Fibroblast of villous mesenchyme (primary cell): Measurements from ENCODE around the gene TAX1BP1. TPM values are rescaled to one million over a fixed set of nuclear protein-coding genes. Genes with fewer than 3 reads are reported as not detected.

Experiments
- DNase-seq: peaks from one replicate; pipeline ENCODE4 v3.0.0-alpha.2; 2010; ENCODE audit warnings: low read depth
- H3K4me3 ChIP-seq: 2 replicates; pipeline ENCODE4 v1.5.1; 2011; ENCODE audit warnings: low read depth, mild to moderate bottlenecking, low read length
- total RNA-seq: library from RNA; depleted of rRNA; stranded (reverse); fragments of >200 nt; gene quantifications from 2 replicates; pipeline ENCODE4 v1.2.3, GENCODE V29; 2012
- TF ChIP-seq, protein P1 (sequence below): IDR thresholded peaks from 2 replicates; pipeline ENCODE4 v1.5.1; 2012; ENCODE audit warnings: low read depth, mild to moderate bottlenecking, low read length; ENCODE audit not compliant: insufficient read depth

The TAX1BP1 gene
- total RNA-seq, 1 donor, result 99.7 TPM

DNA sequence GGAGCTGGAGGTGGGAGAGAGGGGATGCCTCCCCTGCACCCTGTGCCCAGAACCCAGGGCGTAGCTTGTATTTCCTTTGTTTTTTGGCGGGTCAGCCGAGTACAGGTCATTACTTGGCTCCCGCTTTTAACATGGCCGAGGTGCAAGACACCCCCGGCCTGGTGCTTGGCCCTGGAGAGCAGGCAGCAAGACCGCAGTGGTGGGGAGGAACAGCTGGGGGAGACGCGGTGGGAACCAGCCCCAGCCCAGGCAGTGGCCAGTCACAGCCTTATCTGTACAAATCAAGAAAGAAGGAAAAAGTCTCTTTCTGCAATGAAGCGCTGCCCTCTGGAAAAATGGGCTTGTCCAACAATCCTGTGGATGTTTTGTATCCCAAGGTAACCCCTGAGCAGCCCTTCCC, 99.1 kb downstream of the TAX1BP1 start:
- DNase-seq, result no peak
- H3K4me3 ChIP-seq, result no peak overlapping the region
- TF ChIP-seq, protein P1, sequence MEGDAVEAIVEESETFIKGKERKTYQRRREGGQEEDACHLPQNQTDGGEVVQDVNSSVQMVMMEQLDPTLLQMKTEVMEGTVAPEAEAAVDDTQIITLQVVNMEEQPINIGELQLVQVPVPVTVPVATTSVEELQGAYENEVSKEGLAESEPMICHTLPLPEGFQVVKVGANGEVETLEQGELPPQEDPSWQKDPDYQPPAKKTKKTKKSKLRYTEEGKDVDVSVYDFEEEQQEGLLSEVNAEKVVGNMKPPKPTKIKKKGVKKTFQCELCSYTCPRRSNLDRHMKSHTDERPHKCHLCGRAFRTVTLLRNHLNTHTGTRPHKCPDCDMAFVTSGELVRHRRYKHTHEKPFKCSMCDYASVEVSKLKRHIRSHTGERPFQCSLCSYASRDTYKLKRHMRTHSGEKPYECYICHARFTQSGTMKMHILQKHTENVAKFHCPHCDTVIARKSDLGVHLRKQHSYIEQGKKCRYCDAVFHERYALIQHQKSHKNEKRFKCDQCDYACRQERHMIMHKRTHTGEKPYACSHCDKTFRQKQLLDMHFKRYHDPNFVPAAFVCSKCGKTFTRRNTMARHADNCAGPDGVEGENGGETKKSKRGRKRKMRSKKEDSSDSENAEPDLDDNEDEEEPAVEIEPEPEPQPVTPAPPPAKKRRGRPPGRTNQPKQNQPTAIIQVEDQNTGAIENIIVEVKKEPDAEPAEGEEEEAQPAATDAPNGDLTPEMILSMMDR, result no peak

DNA sequence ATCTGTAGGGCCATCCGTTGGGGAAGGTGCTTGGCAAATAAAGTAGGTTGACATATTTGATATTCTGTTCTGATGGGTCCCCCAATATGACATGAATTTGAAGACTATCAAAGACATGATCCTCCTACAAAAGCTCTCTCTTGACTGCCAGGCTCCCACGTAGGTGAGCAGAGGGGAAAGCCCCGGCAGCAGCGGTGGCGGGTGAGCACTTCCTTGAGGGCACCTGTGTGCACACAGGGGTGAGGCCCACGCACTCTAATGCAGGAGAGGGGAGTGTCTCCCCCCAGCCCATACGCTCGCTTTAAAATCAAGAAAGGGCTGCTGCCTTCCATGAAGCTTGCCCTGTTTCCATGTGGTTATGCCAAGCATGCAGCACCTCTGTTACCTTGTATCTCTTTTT, 100.4 kb downstream of the TAX1BP1 start:
- TF ChIP-seq, protein P1, result no peak
- no peak overlapping the region for H3K4me3 ChIP-seq
- DNase-seq, result no peak

DNA sequence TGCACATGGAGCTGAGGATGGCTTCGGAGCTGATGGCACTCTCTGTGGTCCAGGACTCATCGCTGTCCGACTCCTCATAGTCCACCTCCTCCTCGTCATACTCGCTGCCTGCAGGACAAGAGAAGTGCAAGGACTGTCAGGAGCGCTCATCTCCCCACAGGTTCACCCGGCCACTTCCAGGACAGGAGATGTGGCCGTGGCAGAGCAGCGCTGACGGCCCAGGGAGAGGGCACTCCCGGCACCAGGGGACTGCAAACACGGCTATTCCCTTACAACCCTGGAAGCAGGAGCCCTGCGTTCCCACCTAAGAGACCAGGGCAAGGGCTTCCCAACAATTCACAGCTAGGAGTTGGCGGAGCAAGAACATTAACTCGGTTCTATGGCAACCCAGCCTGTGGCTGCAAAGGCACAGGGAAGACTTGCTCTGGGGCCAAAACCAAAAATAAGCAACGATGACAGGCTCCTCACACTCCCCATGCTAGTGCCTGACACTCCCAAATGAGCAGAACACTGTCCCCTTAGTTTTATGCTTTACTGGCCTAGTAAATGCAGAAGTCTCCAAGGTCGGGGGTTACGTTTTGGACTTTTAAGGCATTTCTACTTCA, 100.9 kb downstream of the TAX1BP1 start:
- no peak for DNase-seq
- no peak overlapping the region for H3K4me3 ChIP-seq
- TF ChIP-seq, protein P1, result no peak

DNA sequence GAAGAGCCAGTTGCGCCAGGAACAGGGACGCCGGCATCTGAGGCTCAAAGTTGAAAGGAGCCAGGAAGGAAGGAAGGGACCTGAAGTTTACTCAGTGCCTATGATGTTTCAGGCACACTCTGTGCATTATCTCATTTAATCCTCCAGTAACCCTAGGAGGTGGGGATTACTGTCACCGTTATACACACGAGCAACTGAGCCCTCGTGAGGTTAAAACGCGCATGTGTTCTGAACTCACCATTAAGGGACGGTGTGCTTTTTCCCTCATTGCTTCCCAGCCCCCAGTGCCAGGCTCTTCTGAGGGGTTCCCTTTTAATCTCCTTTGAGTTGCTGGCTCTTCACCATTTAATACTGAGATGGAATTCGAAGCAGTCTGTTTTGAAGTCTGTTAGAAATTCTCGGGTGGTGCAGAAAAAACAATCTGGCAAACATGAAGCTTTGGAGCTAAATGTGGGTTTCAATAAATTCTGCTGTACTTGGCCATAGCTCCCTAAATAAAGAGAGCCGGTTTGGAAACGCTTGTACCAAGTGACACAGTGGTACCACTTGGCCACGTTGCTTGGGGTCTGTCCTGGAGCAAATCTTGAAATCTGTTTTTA, 102.2 kb downstream of the TAX1BP1 start:
- no peak overlapping the region for H3K4me3 ChIP-seq
- DNase-seq, result no peak
- TF ChIP-seq, protein P1, result no peak

DNA sequence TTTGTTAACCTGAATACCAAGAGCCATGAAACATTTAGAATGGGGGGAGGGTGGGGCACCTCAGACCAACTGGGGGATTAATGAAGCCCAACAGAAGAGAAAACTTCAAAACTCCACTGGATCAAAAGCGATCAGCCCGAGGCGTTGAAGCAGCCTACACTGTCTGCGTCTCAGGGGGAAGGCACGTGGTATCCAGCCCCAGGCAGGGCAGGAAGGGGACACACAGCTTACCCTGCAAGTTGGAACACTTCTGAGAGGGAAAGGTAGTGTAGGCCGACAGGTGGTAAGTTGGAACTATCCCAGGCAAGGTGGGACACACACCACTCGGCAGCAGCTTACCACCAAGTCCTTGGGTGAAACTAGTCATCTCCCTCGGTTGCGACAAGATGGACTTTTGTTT, 102.9 kb downstream of the TAX1BP1 start:
- no peak overlapping the region for H3K4me3 ChIP-seq
- no peak for DNase-seq
- TF ChIP-seq, protein P1, result no peak

DNA sequence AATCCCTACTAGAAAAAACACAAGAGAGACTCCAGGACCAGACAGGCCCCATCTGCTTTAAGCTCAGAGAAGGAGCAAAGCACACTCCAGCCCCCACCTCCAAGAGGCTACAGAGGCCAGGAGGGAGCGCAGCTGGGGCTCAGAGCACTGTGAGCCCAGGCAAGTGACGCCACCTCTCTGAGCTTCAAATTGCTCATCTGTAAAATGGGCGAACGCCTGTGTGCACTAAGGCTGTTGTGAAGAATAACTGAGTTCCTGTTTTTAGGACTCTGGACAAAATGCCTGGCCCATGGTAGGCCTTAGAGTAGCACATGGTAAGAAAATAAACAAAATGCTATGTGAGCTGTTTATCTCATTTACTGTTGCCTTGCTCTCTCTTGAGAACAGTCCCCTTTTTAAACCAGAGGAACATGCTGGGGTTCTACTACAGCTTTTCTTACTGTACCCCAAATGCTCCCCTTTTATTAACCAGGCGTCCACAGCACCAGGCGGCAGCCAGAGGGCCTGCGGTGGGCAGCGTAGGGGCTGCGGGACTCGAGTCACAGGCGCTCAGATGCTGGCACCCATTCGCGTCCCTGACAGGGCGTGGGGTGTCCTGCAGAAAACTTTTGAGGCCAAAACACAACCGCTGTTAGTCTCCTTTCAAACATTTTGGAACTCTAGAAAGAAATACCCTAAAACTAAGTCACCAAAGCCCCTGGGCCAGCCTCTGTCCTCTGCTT, 103.8 kb downstream of the TAX1BP1 start:
- no peak for DNase-seq
- no peak overlapping the region for H3K4me3 ChIP-seq
- TF ChIP-seq, protein P1, result no peak

DNA sequence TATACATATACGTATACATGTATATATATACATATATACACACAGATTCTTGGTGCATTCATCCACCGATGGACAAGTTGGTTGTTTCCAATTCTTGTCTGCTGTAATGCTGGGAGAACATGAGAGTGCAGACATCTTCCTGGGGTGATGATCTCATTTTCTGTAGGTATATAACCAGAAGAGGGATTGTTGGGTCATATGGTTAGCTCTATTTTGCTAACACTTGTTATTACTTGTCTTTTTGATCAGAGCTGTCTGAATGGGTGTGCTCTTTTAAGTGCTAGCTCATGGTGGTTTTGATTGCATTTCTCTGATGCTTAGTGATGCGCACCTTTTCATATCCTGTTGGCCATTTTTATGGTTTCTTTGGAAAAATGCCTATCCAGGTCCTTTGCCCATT, 106.4 kb downstream of the TAX1BP1 start:
- TF ChIP-seq, protein P1, result no peak
- DNase-seq, result no peak
- H3K4me3 ChIP-seq, result no peak overlapping the region
